NCI-H2171 treated with DMSO at 0.1 percent for 48 hours (cell line): ENCODE data around the gene SPTSSB.

ENCODE experiments used
- DNase-seq: peaks from one replicate; lab custom pipeline; 2025; lab: John Stamatoyannopoulos, UW

Gene SPTSSB

DNA sequence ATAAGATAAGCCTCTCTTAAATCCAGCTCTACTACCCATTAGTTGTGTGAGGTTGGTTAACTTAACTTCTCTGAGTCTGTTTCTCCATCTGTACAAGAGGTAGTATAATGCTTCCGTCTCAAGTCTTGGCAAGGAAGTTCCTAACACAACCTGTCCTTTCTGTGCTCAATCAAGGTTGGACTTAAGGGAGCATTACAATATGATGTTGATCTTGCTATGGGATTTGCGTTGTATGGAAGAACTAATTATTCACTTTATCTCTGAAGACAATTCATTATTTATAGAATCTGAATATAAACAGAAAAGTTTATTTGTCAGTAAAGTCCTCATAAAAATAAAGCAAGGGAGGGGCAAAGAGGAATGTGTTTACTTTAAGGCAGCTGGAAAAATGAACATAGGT lies 18.9 kb upstream of the SPTSSB start:
- DNase-seq, result no peak

- DNase-seq, result no peak
These were observed 18.2 kb upstream of the SPTSSB start for GRCh38 chr3:161389445-161390035.

DNA sequence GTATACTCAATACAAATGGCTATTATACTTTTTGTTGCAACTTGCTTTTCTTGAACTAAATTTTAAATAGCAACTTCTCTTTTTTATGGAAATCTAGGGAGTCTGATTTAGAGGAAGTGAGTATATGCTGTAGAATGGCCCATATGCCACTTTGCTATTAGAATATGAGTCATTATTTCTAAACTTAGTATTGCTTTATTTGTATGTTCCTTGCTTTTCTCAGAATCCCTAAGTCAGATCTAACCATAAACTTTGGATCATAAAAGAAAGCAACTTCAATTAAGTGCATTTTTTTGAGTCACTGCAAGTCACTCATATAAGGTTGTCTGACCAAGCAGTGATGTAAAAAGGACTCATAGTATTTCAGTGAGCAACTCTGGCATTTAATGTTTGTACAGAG lies 17.5 kb upstream of the SPTSSB start:
- DNase-seq, result no peak

GRCh38 chr3:161386991-161387770 lies 15.9 kb upstream of the SPTSSB start:
- no peak for DNase-seq

- peak; percentile 87 for DNase-seq
These were observed 1.3 kb upstream of the SPTSSB start for GRCh38 chr3:161372321-161373260.

DNA sequence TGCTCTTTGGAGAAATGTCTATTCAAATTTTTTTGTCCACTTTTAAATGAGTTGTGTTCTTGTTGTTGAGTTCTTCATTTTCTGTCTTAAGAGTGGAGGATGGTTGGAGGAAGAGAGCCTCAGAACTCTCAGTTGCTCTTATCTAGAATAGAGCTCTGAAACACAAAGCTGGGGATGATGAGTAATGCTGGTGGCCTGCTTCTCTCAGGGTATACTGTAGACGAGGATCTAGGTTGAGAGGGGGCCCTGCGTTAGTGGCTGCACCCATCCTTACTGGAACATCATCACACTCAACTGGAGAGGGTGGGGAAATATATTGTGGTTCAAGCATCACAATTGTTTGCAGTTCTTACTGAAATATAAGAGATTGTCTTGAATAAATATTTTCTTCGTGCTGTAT lies 1.8 kb downstream of the SPTSSB start:
- no peak for DNase-seq

- DNase-seq, result no peak
These were observed 5.2 kb downstream of the SPTSSB start for GRCh38 chr3:161366094-161366493.

DNA sequence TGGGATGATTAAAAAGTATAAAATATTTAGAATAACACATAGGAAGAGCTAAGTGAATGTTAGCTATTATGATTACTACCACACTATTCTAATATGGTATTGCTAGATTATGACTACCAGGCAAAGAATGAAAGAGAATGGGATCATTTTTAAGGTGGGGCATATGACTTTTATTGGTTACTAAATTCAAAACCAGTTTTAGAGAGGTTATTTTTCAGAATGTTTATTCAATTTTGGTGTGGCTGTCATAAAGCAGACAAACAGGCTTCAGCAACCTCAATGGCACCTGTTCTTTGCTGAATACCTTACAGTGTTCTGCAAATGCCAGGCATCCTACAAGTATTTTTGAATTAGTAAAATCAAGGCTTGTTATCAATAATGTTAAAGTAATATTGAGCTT lies 12.8 kb downstream of the SPTSSB start:
- DNase-seq, result no peak

- DNase-seq, result no peak
These were observed 15.0 kb downstream of the SPTSSB start for GRCh38 chr3:161356287-161356686.

DNA sequence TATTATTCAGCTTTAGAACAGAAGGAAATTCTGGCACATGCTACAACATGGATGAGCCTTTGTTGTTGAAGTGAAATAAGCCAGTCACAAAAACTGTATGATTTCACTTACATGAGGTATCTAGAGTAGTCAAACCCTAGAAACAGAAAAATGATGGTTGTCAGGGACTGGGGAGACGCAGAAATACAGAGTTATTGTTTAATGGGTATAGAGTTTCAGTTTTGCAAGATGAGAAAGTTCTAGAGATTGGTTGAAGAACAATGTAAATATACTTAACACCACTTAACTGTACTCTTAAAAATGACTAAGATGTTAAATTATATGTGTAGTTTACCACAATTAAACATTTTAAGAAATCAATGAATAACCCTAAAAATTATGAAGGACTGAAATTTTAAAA lies 15.8 kb downstream of the SPTSSB start:
- DNase-seq, result no peak

DNA sequence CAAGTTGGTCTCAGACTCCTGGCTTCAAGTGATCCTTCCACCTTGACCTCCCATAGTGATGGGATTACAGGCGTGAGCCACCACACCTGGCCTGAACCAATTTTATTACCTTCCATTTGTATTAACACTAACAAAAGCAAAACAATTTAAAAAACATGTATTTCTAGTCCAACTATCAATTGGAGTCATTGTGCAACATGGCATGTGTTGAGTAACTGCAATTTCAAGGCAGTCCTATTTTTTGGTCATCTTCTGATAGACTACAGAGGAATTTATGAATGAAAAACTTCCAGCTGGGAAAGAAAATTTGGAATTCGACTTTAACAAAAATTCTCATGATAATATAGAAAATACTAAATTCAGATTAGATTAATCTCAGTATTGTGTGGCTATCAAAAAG lies 16.8 kb downstream of the SPTSSB start:
- DNase-seq, result no peak

DNA sequence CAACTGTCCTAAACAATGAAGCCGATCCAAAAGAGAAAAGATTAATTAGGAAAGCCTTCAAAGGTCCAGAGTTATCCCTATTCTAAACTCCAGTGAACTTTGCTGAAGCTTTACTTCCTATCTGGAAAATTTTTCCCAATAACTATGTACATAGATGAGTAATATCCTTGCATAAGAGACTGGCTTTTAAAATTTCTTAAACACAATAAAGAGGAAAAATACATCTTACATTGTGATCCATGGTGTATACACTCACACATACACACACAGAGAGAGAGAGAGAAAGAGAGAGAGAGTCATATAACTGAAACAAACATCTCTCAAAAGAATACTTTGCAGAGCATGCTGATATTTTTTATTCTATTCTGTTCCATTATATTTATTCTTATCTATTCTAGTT lies 20.0 kb downstream of the SPTSSB start:
- no peak for DNase-seq

DNA sequence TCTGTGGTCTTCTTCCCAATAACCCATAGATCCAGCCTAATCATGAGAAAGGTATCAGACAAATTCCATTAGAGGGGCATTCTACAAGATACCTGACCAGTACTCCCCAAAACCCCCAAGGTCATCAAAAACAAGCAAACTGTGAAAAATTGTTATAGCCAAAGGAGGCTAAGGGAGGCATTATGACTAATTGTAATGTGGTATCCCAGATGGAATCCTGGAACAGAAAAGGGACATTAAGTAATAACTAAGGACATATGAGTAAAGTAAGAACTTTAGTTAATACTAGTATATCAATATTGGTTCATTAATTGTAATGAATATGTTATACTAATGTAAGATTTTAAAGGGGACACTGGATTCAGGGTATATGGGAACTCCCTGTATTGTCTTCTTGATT lies 20.4 kb downstream of the SPTSSB start:
- DNase-seq, result no peak

DNA sequence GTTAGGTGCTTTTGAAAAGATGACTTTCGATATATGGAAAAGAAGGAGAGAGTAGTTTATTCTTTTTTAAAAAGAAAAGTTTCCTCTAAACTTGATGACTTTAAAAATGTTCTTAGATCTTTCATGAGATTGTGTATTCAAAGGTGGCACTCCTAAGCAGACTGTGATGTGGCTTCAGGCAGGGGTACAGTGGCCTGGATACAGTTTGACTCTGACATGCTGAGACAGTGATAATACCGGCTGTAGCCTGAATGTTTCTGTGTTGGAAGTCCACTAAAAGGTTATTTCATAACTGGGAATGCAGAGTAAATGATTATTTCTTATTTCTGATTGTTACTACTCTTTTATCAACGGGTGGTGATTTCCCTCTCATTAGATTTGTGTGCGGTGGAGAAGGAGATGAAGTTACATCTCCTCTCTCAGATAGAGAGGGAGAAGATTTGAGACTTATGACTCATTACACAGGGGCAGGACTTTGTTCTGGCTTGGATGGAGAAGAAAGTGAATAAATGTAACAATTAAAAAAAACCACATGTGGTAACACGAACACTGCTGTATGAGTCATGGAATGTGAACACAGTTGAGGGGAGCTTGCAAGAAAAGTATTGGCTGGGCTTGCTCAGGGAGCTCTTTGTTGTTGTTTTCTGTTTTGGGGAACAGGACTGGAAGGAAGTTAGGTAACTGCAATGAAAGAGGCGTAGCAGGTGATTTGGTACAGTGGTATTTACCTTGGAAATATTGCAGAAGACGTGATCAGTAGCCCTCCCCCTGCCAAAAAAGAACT lies 21.6 kb downstream of the SPTSSB start:
- no peak for DNase-seq

GRCh38 chr3:161348796-161349400 lies 22.4 kb downstream of the SPTSSB start:
- no peak for DNase-seq

DNA sequence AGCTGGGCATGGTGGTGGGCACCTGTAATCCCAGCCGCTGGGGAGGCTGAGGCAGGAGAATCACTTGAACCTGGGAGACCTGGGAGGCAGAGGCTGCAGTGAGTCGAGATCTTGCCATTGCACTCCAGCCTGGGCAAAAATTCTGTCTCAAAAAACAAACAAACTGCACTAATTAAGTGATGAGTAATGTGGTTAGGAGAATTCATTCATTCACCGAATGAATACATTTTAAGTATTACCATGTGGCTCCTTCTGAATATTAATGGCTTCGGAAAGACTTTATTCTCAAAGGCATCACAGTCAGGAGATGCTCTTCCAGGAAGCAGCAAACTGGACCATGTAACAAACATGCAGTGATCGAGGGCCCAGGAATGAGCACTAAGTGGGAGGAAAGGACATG lies 23.6 kb downstream of the SPTSSB start:
- no peak for DNase-seq

GRCh38 chr3:161345023-161345422 lies 26.3 kb downstream of the SPTSSB start:
- DNase-seq, result no peak

- DNase-seq, result peak; percentile 6
These were observed 27.3 kb downstream of the SPTSSB start for GRCh38 chr3:161343986-161344385.

DNA sequence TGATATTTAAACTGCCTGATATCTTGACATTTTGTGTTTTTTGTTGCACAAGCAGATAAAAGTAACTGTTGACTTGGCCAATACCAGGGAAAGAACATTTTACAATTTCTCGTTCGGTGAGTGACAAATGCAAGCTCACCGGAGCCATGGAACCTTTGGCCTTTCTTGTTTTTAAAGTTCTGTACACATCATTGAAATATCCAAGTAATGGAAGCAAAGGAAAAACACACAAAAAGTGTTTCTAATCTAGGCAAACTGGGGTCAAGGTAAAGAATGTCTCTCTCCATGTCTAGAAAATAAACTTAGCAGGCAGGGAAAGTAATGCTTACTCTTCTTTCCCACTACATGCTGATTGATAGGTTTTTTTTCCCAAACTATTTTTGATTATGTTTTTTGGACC lies 27.8 kb downstream of the SPTSSB start:
- DNase-seq, result no peak

- no peak for DNase-seq
These were observed 28.7 kb downstream of the SPTSSB start for GRCh38 chr3:161342629-161343028.
